ENCODE data around the gene GABRD.

GABRD gene

GRCh38 chr1:2018217-2019171 is 651 bp upstream of the GABRD start:
- no peak for DNase-seq (ENCODE audit: low read depth)

- DNase-seq (ENCODE audit: low read depth), result no peak
These were observed 595 bp downstream of the GABRD start for GRCh38 chr1:2019571-2020309.

GRCh38 chr1:2020310-2020655 is 1.1 kb downstream of the GABRD start:
- no peak for DNase-seq (ENCODE audit: low read depth)

GRCh38 chr1:2021550-2021949 is 2.4 kb downstream of the GABRD start:
- no peak for DNase-seq (ENCODE audit: low read depth)

- DNase-seq (ENCODE audit: low read depth), result no peak
These were observed 3.1 kb downstream of the GABRD start for GRCh38 chr1:2022063-2022770.

GRCh38 chr1:2023187-2023586 is 4.0 kb downstream of the GABRD start:
- no peak for DNase-seq (ENCODE audit: low read depth)

- DNase-seq (ENCODE audit: low read depth), result no peak
These were observed 5.3 kb downstream of the GABRD start for GRCh38 chr1:2024451-2024850.

- DNase-seq (ENCODE audit: low read depth), result no peak
These were observed 5.7 kb downstream of the GABRD start for GRCh38 chr1:2024887-2025286.

- DNase-seq (ENCODE audit: low read depth), result no peak
These were observed 6.4 kb downstream of the GABRD start for GRCh38 chr1:2025491-2025981.

- no peak for DNase-seq (ENCODE audit: low read depth)
These were observed 8.9 kb downstream of the GABRD start for GRCh38 chr1:2027961-2028583.

- no peak for DNase-seq (ENCODE audit: low read depth)
These were observed 9.9 kb downstream of the GABRD start for GRCh38 chr1:2028870-2029560.

GRCh38 chr1:2029561-2029960 is 10.4 kb downstream of the GABRD start:
- DNase-seq (ENCODE audit: low read depth), result no peak

GRCh38 chr1:2030076-2030871 is 11.1 kb downstream of the GABRD start:
- no peak for DNase-seq (ENCODE audit: low read depth)

- no peak for DNase-seq (ENCODE audit: low read depth)
These were observed 12.7 kb downstream of the GABRD start for GRCh38 chr1:2031546-2032540.

GRCh38 chr1:2032737-2033136 is 13.6 kb downstream of the GABRD start:
- DNase-seq (ENCODE audit: low read depth), result no peak

- no peak for DNase-seq (ENCODE audit: low read depth)
These were observed 14.0 kb downstream of the GABRD start for GRCh38 chr1:2033165-2033564.

- DNase-seq (ENCODE audit: low read depth), result no peak
These were observed 17.1 kb downstream of the GABRD start for GRCh38 chr1:2036287-2036686.

GRCh38 chr1:2037314-2037979 is 18.3 kb downstream of the GABRD start:
- DNase-seq (ENCODE audit: low read depth), result no peak

GRCh38 chr1:2038229-2038628 is 19.1 kb downstream of the GABRD start:
- DNase-seq (ENCODE audit: low read depth), result no peak

All from non-pigmented ciliary epithelial cell (primary cell).